Mammary epithelial cell (primary cell): ENCODE data around the gene ASB6.

Source experiments
- EZH2 ChIP-seq: IDR thresholded peaks from 2 replicates; pipeline ENCODE4 v1.6.1; 2012; ENCODE audit warnings: low read length, inconsistent platforms, borderline replicate concordance
- TF ChIP-seq, protein P1 (sequence below), 2 donors: IDR thresholded peaks in 1 of 2; conservative IDR thresholded peaks in 1 of 2; 2 replicates each; pipeline ENCODE4 v1.5.1; 2011 to 2012; ENCODE audit warnings: inconsistent platforms in 2 of 2, low read length in 2 of 2, mild to moderate bottlenecking in 2 of 2, control low read depth in 1 of 2, low read depth in 1 of 2; ENCODE audit not compliant: insufficient read depth in 1 of 2; ENCODE audit errors: extremely low read depth in 1 of 2

- TF ChIP-seq, protein P1, sequence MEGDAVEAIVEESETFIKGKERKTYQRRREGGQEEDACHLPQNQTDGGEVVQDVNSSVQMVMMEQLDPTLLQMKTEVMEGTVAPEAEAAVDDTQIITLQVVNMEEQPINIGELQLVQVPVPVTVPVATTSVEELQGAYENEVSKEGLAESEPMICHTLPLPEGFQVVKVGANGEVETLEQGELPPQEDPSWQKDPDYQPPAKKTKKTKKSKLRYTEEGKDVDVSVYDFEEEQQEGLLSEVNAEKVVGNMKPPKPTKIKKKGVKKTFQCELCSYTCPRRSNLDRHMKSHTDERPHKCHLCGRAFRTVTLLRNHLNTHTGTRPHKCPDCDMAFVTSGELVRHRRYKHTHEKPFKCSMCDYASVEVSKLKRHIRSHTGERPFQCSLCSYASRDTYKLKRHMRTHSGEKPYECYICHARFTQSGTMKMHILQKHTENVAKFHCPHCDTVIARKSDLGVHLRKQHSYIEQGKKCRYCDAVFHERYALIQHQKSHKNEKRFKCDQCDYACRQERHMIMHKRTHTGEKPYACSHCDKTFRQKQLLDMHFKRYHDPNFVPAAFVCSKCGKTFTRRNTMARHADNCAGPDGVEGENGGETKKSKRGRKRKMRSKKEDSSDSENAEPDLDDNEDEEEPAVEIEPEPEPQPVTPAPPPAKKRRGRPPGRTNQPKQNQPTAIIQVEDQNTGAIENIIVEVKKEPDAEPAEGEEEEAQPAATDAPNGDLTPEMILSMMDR (conservative IDR thresholded peaks at IDR 0.05 in 1 of 2, IDR thresholded peaks at IDR 0.05 in 1 of 2; ENCODE audit: extremely low read depth in 1 of 2, insufficient read depth in 1 of 2, low read depth in 1 of 2, low read length in 2 of 2), result no peak
- no peak for TF ChIP-seq EZH2
These were observed 40.4 kb upstream of the ASB6 start for GRCh38 chr9:129682381-129682780.
